Measurements from ENCODE around the gene TAF11. TPM values are rescaled to one million over a fixed set of nuclear protein-coding genes. Genes with fewer than 3 reads are reported as not detected.

The TAF11 gene
- total RNA-seq, 6 donors from 2014 or later, result 15.4 to 35.6 (median 19.3) TPM

GRCh38 chr6:34912715-34913464 is 25.0 kb upstream of the TAF11 start:
- Histone ChIP-seq H3K9me3 (no peaks in the 10 kb centered on the region), H3K4me3 (no peak overlapping the region), H3K36me3 (no peaks in the 10 kb centered on the region), H3K4me1 (peaks cover 16 to 29% (median 20%) of the 10 kb centered on the region in 4 donors), H3K27ac (no peak overlapping the region), H3K27me3 (no peaks in the 10 kb centered on the region)
- 57 to 65% methylated on average over 3 of the region's 3 CpGs for WGBS, 2 donors
- DNase-seq (no peak), ATAC-seq (ENCODE audit: low FRiP score in 2 of 2) (no peak)
- TF ChIP-seq POLR2AphosphoS5 (IDR thresholded peaks at IDR 0.05) (no peak), EP300 (IDR thresholded peaks at IDR 0.05) (no peak), POLR2A (IDR thresholded peaks at IDR 0.05) (no peak), CTCF (IDR thresholded peaks at IDR 0.05) (no peak)

- H3K4me3 ChIP-seq, result no peak overlapping the region
- DNase-seq, result no peak
- 58 to 77% methylated on average over 5 of the region's 5 CpGs for WGBS, 2 donors
- H3K36me3 ChIP-seq, result no peaks in the 10 kb centered on the region
- peaks cover 12 to 35% (median 14%) of the 10 kb centered on the region in 4 donors for H3K4me1 ChIP-seq
- no peaks in the 10 kb centered on the region for H3K9me3 ChIP-seq
- ATAC-seq (ENCODE audit: low FRiP score in 2 of 2), result no peak
- H3K27ac ChIP-seq, result no peak overlapping the region
- TF ChIP-seq POLR2A (IDR thresholded peaks at IDR 0.05) (no peak), EP300 (IDR thresholded peaks at IDR 0.05) (no peak)
- no peaks in the 10 kb centered on the region for H3K27me3 ChIP-seq
Measured at GRCh38 chr6:34911822-34912221, 24.0 kb upstream of the TAF11 start.

- no peak for ATAC-seq (ENCODE audit: low FRiP score in 2 of 2)
- 62 to 72% methylated on average over 6 of the region's 6 CpGs for WGBS, 2 donors
- Histone ChIP-seq H3K9me3 (no peaks in the 10 kb centered on the region), H3K27me3 (no peaks in the 10 kb centered on the region), H3K4me1 (peaks cover 8 to 38% (median 11%) of the 10 kb centered on the region in 4 donors), H3K27ac (no peak overlapping the region), H3K4me3 (no peak overlapping the region), H3K36me3 (no peaks in the 10 kb centered on the region)
- no peak for DNase-seq
- TF ChIP-seq EP300 (IDR thresholded peaks at IDR 0.05) (no peak), POLR2AphosphoS5 (IDR thresholded peaks at IDR 0.05) (no peak), POLR2A (IDR thresholded peaks at IDR 0.05) (no peak), CTCF (IDR thresholded peaks at IDR 0.05) (no peak)
Measured at GRCh38 chr6:34909320-34909883, 21.6 kb upstream of the TAF11 start.

GRCh38 chr6:34908194-34908593 is 20.4 kb upstream of the TAF11 start:
- ATAC-seq (ENCODE audit: low FRiP score in 2 of 2), result no peak
- H3K4me3 ChIP-seq, result no peak overlapping the region
- no peaks in the 10 kb centered on the region for H3K27me3 ChIP-seq
- TF ChIP-seq CTCF (IDR thresholded peaks at IDR 0.05) (no peak), EP300 (IDR thresholded peaks at IDR 0.05) (no peak)
- no peaks in the 10 kb centered on the region for H3K9me3 ChIP-seq
- no peak for DNase-seq
- H3K4me1 ChIP-seq, result peaks cover 8 to 41% (median 11%) of the 10 kb centered on the region in 4 donors
- H3K36me3 ChIP-seq, result no peaks in the 10 kb centered on the region
- 91 to 94% methylated on average over 3 of the region's 3 CpGs for WGBS, 2 donors
- H3K27ac ChIP-seq, result peak overlapping the region in 1 of 4 donors; percentile 4

GRCh38 chr6:34906826-34907225 is 19.0 kb upstream of the TAF11 start:
- Histone ChIP-seq H3K36me3 (no peaks in the 10 kb centered on the region), H3K27me3 (no peaks in the 10 kb centered on the region), H3K4me1 (peaks cover 4 to 31% (median 5%) of the 10 kb centered on the region in 4 donors), H3K9me3 (no peaks in the 10 kb centered on the region), H3K27ac (no peak overlapping the region), H3K4me3 (no peak overlapping the region)
- TF ChIP-seq POLR2A (IDR thresholded peaks at IDR 0.05) (no peak), EP300 (IDR thresholded peaks at IDR 0.05) (no peak), CTCF (IDR thresholded peaks at IDR 0.05) (no peak), POLR2AphosphoS5 (IDR thresholded peaks at IDR 0.05) (no peak)
- ATAC-seq (ENCODE audit: low FRiP score in 2 of 2) (no peak), DNase-seq (no peak)
- WGBS, 2 donors, result 90 to 94% methylated on average over 2 of the region's 2 CpGs

All from upper lobe of left lung (tissue), 6 donors.